ENCODE results near the gene PIK3AP1.

The PIK3AP1 gene

DNA sequence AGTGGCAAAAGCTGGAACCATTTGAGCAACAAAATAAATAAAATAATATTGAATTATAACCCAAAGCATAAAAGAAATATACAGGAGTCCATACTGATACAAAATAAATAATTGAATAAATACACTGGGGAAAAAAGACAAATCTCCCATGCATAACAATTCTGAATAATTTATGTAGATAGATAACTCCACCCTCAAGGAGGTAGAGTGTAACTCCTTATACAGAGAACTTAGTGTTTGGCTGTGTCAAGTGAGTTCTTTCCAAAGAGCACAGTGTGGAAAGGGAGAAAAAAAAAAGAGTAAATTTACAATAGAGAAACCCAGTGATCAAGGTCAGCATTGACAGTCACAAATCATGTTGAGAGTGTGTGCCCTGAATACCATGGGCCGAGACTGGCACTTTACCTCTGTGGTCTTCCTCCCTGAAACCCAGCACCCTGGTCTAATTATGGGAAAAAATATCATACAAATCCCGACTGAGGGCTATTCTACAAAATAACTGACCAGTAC lies 5.5 kb downstream of the PIK3AP1 start:
- TF ChIP-seq, protein P1, sequence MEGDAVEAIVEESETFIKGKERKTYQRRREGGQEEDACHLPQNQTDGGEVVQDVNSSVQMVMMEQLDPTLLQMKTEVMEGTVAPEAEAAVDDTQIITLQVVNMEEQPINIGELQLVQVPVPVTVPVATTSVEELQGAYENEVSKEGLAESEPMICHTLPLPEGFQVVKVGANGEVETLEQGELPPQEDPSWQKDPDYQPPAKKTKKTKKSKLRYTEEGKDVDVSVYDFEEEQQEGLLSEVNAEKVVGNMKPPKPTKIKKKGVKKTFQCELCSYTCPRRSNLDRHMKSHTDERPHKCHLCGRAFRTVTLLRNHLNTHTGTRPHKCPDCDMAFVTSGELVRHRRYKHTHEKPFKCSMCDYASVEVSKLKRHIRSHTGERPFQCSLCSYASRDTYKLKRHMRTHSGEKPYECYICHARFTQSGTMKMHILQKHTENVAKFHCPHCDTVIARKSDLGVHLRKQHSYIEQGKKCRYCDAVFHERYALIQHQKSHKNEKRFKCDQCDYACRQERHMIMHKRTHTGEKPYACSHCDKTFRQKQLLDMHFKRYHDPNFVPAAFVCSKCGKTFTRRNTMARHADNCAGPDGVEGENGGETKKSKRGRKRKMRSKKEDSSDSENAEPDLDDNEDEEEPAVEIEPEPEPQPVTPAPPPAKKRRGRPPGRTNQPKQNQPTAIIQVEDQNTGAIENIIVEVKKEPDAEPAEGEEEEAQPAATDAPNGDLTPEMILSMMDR (IDR thresholded peaks at IDR 0.05; ENCODE audit: low read length) = no peak
- TF ChIP-seq EZH2phosphoT487 (IDR thresholded peaks at IDR 0.05; ENCODE audit: low read length) = no peak
- TF ChIP-seq EZH2 (optimal IDR thresholded peaks at IDR 0.05; ENCODE audit: low read depth, low read length) = no peak
- no peaks in the 10 kb centered on the region; the same call in 1 of the 2 replicates for H3K4me1 ChIP-seq (ENCODE audit: low read length)
- no peak overlapping the region for H2AFZ ChIP-seq (ENCODE audit: low read length)
- no peak for DNase-seq
- no peak overlapping the region for H3K4me2 ChIP-seq (ENCODE audit: low read depth, low read length)
- no peaks in the 10 kb centered on the region for H3K9me2 ChIP-seq (replicated peaks; ENCODE audit: insufficient read depth, low read length)
- no peaks in the 10 kb centered on the region; the same call in 1 of the 2 replicates for H3F3A ChIP-seq (ENCODE audit: insufficient read depth, low read length)
- H3K36me3 ChIP-seq (replicated peaks; ENCODE audit: insufficient read depth, low read length) = no peaks in the 10 kb centered on the region
- no peaks in the 10 kb centered on the region for H3K79me2 ChIP-seq (ENCODE audit: low read length)
- H3K27me3 ChIP-seq (replicated peaks; ENCODE audit: insufficient read depth, low read length) = no peaks in the 10 kb centered on the region
- H3K9me3 ChIP-seq (replicated peaks; ENCODE audit: insufficient read depth, low read length) = no peaks in the 10 kb centered on the region
- no peaks in the 10 kb centered on the region for H4K20me1 ChIP-seq (ENCODE audit: insufficient read depth, low read length)
- H3K27ac ChIP-seq (ENCODE audit: low read length) = no peak overlapping the region
- H3K9ac ChIP-seq (ENCODE audit: low read length) = no peak overlapping the region
- no peak overlapping the region for H3K4me3 ChIP-seq (ENCODE audit: low read length)

DNA sequence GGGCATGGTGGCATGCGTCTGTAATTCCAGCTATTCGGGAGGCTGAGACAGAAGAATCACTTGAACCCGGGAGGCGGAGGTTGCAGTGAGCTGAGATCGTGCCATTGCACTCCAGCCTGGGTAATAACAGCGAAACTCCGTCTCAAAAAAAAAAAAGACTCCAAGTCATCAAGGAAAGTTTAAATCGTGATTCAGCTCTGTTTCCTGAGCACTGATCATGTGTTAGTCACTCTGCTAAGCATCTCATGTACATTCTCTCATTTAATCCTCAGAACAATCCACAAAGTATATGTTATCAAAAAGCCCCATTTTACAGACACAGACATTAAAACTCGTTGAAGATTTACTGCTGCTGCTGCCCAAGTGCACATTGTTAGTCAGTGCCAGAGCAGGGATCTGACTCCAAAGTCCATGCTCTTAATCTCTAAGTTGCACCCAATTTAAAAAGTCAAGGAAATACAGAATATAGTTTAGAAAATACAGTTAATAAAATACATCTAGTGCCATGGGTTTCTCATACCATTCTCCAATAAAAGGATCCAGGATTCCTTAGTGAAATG lies 6.2 kb downstream of the PIK3AP1 start:
- Histone ChIP-seq H3K4me2 (ENCODE audit: low read depth, low read length) (no peak overlapping the region), H3K4me1 (ENCODE audit: low read length) (no peaks in the 10 kb centered on the region; the same call in 1 of the 2 replicates), H3K9ac (ENCODE audit: low read length) (no peak overlapping the region), H2AFZ (ENCODE audit: low read length) (no peak overlapping the region), H3K79me2 (ENCODE audit: low read length) (no peaks in the 10 kb centered on the region), H3K27me3 (replicated peaks; ENCODE audit: insufficient read depth, low read length) (no peaks in the 10 kb centered on the region), H3K9me3 (replicated peaks; ENCODE audit: insufficient read depth, low read length) (no peaks in the 10 kb centered on the region), H3K36me3 (replicated peaks; ENCODE audit: insufficient read depth, low read length) (no peaks in the 10 kb centered on the region), H3K9me2 (replicated peaks; ENCODE audit: insufficient read depth, low read length) (no peaks in the 10 kb centered on the region), H3F3A (ENCODE audit: insufficient read depth, low read length) (no peaks in the 10 kb centered on the region), H3K27ac (ENCODE audit: low read length) (no peak overlapping the region), H4K20me1 (ENCODE audit: insufficient read depth, low read length) (no peaks in the 10 kb centered on the region), H3K4me3 (ENCODE audit: low read length) (no peak overlapping the region)
- TF ChIP-seq, protein P1 (IDR thresholded peaks at IDR 0.05; ENCODE audit: low read length) = no peak
- TF ChIP-seq EZH2phosphoT487 (IDR thresholded peaks at IDR 0.05; ENCODE audit: low read length) = no peak
- no peak for TF ChIP-seq EZH2 (optimal IDR thresholded peaks at IDR 0.05; ENCODE audit: low read depth, low read length)
- DNase-seq = no peak

DNA sequence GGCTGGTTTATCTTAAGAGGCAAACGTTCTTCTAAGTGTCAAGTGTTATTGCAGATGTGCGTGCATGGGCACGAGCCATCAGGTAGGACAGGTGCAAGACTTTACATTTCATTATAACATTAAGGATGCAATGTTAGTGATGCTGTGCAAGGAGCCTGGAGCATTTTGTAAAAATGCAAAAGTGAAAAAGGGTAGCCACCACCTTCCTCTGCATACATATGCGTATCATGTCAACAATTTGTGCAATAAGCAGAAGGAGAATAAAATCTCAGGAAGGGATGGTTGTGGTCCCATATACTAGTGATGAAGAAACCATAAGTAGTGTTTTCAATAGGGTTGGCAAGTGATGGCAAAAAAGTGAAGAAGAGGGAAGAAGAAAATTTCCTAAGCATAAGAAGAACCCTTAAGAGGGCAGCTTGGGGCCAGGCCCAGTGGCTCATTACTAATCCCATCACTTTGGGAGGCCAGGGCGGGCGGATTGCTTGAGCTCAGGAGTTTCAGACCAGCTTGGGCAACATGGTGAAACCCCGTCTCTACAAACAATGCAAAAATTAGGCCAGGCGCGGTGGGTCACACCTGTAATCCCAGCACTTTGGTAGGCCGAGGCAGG lies 7.5 kb downstream of the PIK3AP1 start:
- no peak for DNase-seq
- Histone ChIP-seq H4K20me1 (ENCODE audit: insufficient read depth, low read length) (no peaks in the 10 kb centered on the region), H3K4me1 (ENCODE audit: low read length) (no peaks in the 10 kb centered on the region; the same call in 1 of the 2 replicates), H3K36me3 (replicated peaks; ENCODE audit: insufficient read depth, low read length) (no peaks in the 10 kb centered on the region), H3K27ac (ENCODE audit: low read length) (no peak overlapping the region), H3K4me2 (ENCODE audit: low read depth, low read length) (no peak overlapping the region), H3K9me3 (replicated peaks; ENCODE audit: insufficient read depth, low read length) (no peaks in the 10 kb centered on the region), H3K27me3 (replicated peaks; ENCODE audit: insufficient read depth, low read length) (no peaks in the 10 kb centered on the region), H3K79me2 (ENCODE audit: low read length) (no peaks in the 10 kb centered on the region), H3K4me3 (ENCODE audit: low read length) (no peak overlapping the region), H3F3A (ENCODE audit: insufficient read depth, low read length) (no peaks in the 10 kb centered on the region), H3K9me2 (replicated peaks; ENCODE audit: insufficient read depth, low read length) (no peaks in the 10 kb centered on the region), H2AFZ (ENCODE audit: low read length) (no peak overlapping the region), H3K9ac (ENCODE audit: low read length) (no peak overlapping the region)
- TF ChIP-seq EZH2 (optimal IDR thresholded peaks at IDR 0.05; ENCODE audit: low read depth, low read length) (no peak), EZH2phosphoT487 (IDR thresholded peaks at IDR 0.05; ENCODE audit: low read length) (no peak)
- TF ChIP-seq, protein P1 (IDR thresholded peaks at IDR 0.05; ENCODE audit: low read length) = no peak
